ENCODE data around the gene MTARC2.

The MTARC2 gene

GRCh38 chr1:220706480-220706879 is 41.6 kb upstream of the MTARC2 start:
- H2AK5ac ChIP-seq (ENCODE audit: low read length) = no peak overlapping the region
- H3K14ac ChIP-seq (ENCODE audit: low read length) = no peak overlapping the region
- H3K27ac ChIP-seq (ENCODE audit: low read depth, low read length) = no peak overlapping the region
- peaks cover 2% of the 10 kb centered on the region for H3K9me3 ChIP-seq (ENCODE audit: insufficient read depth, low read depth, low read length)
- H3K36me3 ChIP-seq (ENCODE audit: control insufficient read depth in 1 of 2, insufficient read depth in 2 of 2, low read length in 2 of 2) = no peaks in the 10 kb centered on the region
- no peak overlapping the region for H2BK12ac ChIP-seq (ENCODE audit: low read length)
- no peak overlapping the region for H2AFZ ChIP-seq (ENCODE audit: insufficient read depth, low read length, poor library complexity)
- no peak overlapping the region for H2BK120ac ChIP-seq (ENCODE audit: insufficient read depth, low read length, poor library complexity)
- no peak overlapping the region for H4K12ac ChIP-seq (ENCODE audit: low read depth, low read length)
- H3K23ac ChIP-seq (ENCODE audit: low read length) = no peak overlapping the region
- H3K27me3 ChIP-seq (ENCODE audit: insufficient read depth, low read length) = no peaks in the 10 kb centered on the region
- no CpG with 5 or more reads among the region's 9 CpGs for WGBS (ENCODE audit: extremely low coverage, insufficient coverage, insufficient read length)
- H3K4ac ChIP-seq (ENCODE audit: low read depth, low read length) = no peak overlapping the region
- H3K4me1 ChIP-seq (ENCODE audit: control insufficient read depth in 1 of 2, insufficient read depth in 2 of 2, low read length in 2 of 2) = no peaks in the 10 kb centered on the region
- no peaks in the 10 kb centered on the region for H3K79me1 ChIP-seq (ENCODE audit: low read length)
- no peak overlapping the region for H4K8ac ChIP-seq (ENCODE audit: low read depth, low read length)
- H4K91ac ChIP-seq (ENCODE audit: low read depth, low read length) = no peak overlapping the region
- H3K9ac ChIP-seq (ENCODE audit: low read length) = no peak overlapping the region
- H3K4me2 ChIP-seq (ENCODE audit: low read length) = no peak overlapping the region
- no peak overlapping the region for H3K18ac ChIP-seq (ENCODE audit: low read length)
- H3K4me3 ChIP-seq (ENCODE audit: low read depth, low read length) = no peak overlapping the region
- no peaks in the 10 kb centered on the region for H3K79me2 ChIP-seq (ENCODE audit: control insufficient read depth, insufficient read depth, low read length, poor library complexity)
- no peak for DNase-seq
- H2BK5ac ChIP-seq (ENCODE audit: low read depth, low read length, poor library complexity) = no peak overlapping the region

- Histone ChIP-seq H3K14ac (ENCODE audit: low read length) (no peak overlapping the region), H2AK5ac (ENCODE audit: low read length) (no peak overlapping the region), H2AFZ (ENCODE audit: insufficient read depth, low read length, poor library complexity) (no peak overlapping the region), H2BK5ac (ENCODE audit: low read depth, low read length, poor library complexity) (no peak overlapping the region), H3K18ac (ENCODE audit: low read length) (no peak overlapping the region), H3K27ac (ENCODE audit: low read depth, low read length) (no peak overlapping the region), H3K4ac (ENCODE audit: low read depth, low read length) (no peak overlapping the region), H3K79me2 (ENCODE audit: control insufficient read depth, insufficient read depth, low read length, poor library complexity) (no peaks in the 10 kb centered on the region), H3K4me1 (ENCODE audit: control insufficient read depth in 1 of 2, insufficient read depth in 2 of 2, low read length in 2 of 2) (no peaks in the 10 kb centered on the region), H3K36me3 (ENCODE audit: control insufficient read depth in 1 of 2, insufficient read depth in 2 of 2, low read length in 2 of 2) (no peaks in the 10 kb centered on the region), H4K91ac (ENCODE audit: low read depth, low read length) (no peak overlapping the region), H3K4me2 (ENCODE audit: low read length) (no peak overlapping the region), H2BK12ac (ENCODE audit: low read length) (no peak overlapping the region), H4K8ac (ENCODE audit: low read depth, low read length) (no peak overlapping the region), H3K9ac (ENCODE audit: low read length) (no peak overlapping the region), H4K12ac (ENCODE audit: low read depth, low read length) (no peak overlapping the region), H3K4me3 (ENCODE audit: low read depth, low read length) (peak overlapping the region; percentile 20), H2BK120ac (ENCODE audit: insufficient read depth, low read length, poor library complexity) (no peak overlapping the region), H3K9me3 (ENCODE audit: insufficient read depth, low read depth, low read length) (peaks cover 2% of the 10 kb centered on the region), H3K23ac (ENCODE audit: low read length) (no peak overlapping the region), H3K79me1 (ENCODE audit: low read length) (no peaks in the 10 kb centered on the region), H3K27me3 (ENCODE audit: insufficient read depth, low read length) (no peaks in the 10 kb centered on the region)
- no CpG with 5 or more reads among the region's 10 CpGs for WGBS (ENCODE audit: extremely low coverage, insufficient coverage, insufficient read length)
- DNase-seq = no peak
Measured at GRCh38 chr1:220707160-220707559, 41.0 kb upstream of the MTARC2 start.

- Histone ChIP-seq H2BK12ac (ENCODE audit: low read length) (no peak overlapping the region), H3K18ac (ENCODE audit: low read length) (no peak overlapping the region), H3K36me3 (ENCODE audit: control insufficient read depth in 1 of 2, insufficient read depth in 2 of 2, low read length in 2 of 2) (no peaks in the 10 kb centered on the region), H3K79me2 (ENCODE audit: control insufficient read depth, insufficient read depth, low read length, poor library complexity) (no peaks in the 10 kb centered on the region), H2AK5ac (ENCODE audit: low read length) (no peak overlapping the region), H3K9ac (ENCODE audit: low read length) (no peak overlapping the region), H3K4ac (ENCODE audit: low read depth, low read length) (no peak overlapping the region), H3K23ac (ENCODE audit: low read length) (no peak overlapping the region), H3K79me1 (ENCODE audit: low read length) (no peaks in the 10 kb centered on the region), H3K14ac (ENCODE audit: low read length) (no peak overlapping the region), H4K91ac (ENCODE audit: low read depth, low read length) (no peak overlapping the region), H3K4me1 (ENCODE audit: control insufficient read depth in 1 of 2, insufficient read depth in 2 of 2, low read length in 2 of 2) (no peaks in the 10 kb centered on the region), H3K9me3 (ENCODE audit: insufficient read depth, low read depth, low read length) (peaks cover 2% of the 10 kb centered on the region), H2BK120ac (ENCODE audit: insufficient read depth, low read length, poor library complexity) (no peak overlapping the region), H3K27ac (ENCODE audit: low read depth, low read length) (no peak overlapping the region), H4K12ac (ENCODE audit: low read depth, low read length) (no peak overlapping the region), H3K4me2 (ENCODE audit: low read length) (no peak overlapping the region), H3K4me3 (ENCODE audit: low read depth, low read length) (no peak overlapping the region), H2BK5ac (ENCODE audit: low read depth, low read length, poor library complexity) (no peak overlapping the region), H3K27me3 (ENCODE audit: insufficient read depth, low read length) (no peaks in the 10 kb centered on the region), H2AFZ (ENCODE audit: insufficient read depth, low read length, poor library complexity) (no peak overlapping the region), H4K8ac (ENCODE audit: low read depth, low read length) (no peak overlapping the region)
- no CpG with 5 or more reads among the region's 4 CpGs for WGBS (ENCODE audit: extremely low coverage, insufficient coverage, insufficient read length)
- DNase-seq = no peak
Measured at GRCh38 chr1:220708244-220708643, 39.9 kb upstream of the MTARC2 start.

- Histone ChIP-seq H3K9ac (ENCODE audit: low read length) (no peak overlapping the region), H2AK5ac (ENCODE audit: low read length) (no peak overlapping the region), H3K79me2 (ENCODE audit: control insufficient read depth, insufficient read depth, low read length, poor library complexity) (no peaks in the 10 kb centered on the region), H2BK120ac (ENCODE audit: insufficient read depth, low read length, poor library complexity) (no peak overlapping the region), H4K8ac (ENCODE audit: low read depth, low read length) (no peak overlapping the region), H3K4me1 (ENCODE audit: control insufficient read depth in 1 of 2, insufficient read depth in 2 of 2, low read length in 2 of 2) (no peaks in the 10 kb centered on the region), H4K12ac (ENCODE audit: low read depth, low read length) (no peak overlapping the region), H3K4ac (ENCODE audit: low read depth, low read length) (no peak overlapping the region), H2AFZ (ENCODE audit: insufficient read depth, low read length, poor library complexity) (no peak overlapping the region), H3K4me2 (ENCODE audit: low read length) (no peak overlapping the region), H2BK12ac (ENCODE audit: low read length) (no peak overlapping the region), H3K27ac (ENCODE audit: low read depth, low read length) (no peak overlapping the region), H3K18ac (ENCODE audit: low read length) (no peak overlapping the region), H3K79me1 (ENCODE audit: low read length) (no peaks in the 10 kb centered on the region), H3K4me3 (ENCODE audit: low read depth, low read length) (no peak overlapping the region), H3K9me3 (ENCODE audit: insufficient read depth, low read depth, low read length) (peaks cover 2% of the 10 kb centered on the region), H4K91ac (ENCODE audit: low read depth, low read length) (no peak overlapping the region), H3K14ac (ENCODE audit: low read length) (no peak overlapping the region), H3K27me3 (ENCODE audit: insufficient read depth, low read length) (no peaks in the 10 kb centered on the region), H3K36me3 (ENCODE audit: control insufficient read depth in 1 of 2, insufficient read depth in 2 of 2, low read length in 2 of 2) (no peaks in the 10 kb centered on the region), H2BK5ac (ENCODE audit: low read depth, low read length, poor library complexity) (no peak overlapping the region), H3K23ac (ENCODE audit: low read length) (no peak overlapping the region)
- no peak for DNase-seq
- no CpG with 5 or more reads among the region's 9 CpGs for WGBS (ENCODE audit: extremely low coverage, insufficient coverage, insufficient read length)
Measured at GRCh38 chr1:220708936-220709801, 39.0 kb upstream of the MTARC2 start.

Measured in trophoblast cell (in vitro differentiated cells and primary cell).